Activated T-helper 1 cell treated with Interleukin-2 at 50 U/mL for 16 hours (primary cell): ENCODE results near the gene KSR1.

Experiments used
- DNase-seq: peaks from one replicate; pipeline ENCODE4 v3.0.0-alpha.2; 2020; ENCODE audit warnings: low read depth

The KSR1 gene

GRCh38 chr17:27514595-27515413, 58.6 kb downstream of the KSR1 start:
- no peak for DNase-seq

GRCh38 chr17:27518048-27518447, 61.8 kb downstream of the KSR1 start:
- no peak for DNase-seq

- DNase-seq, result no peak
Measured at GRCh38 chr17:27518545-27519521, 62.6 kb downstream of the KSR1 start.

GRCh38 chr17:27519550-27519949, 63.3 kb downstream of the KSR1 start:
- no peak for DNase-seq

GRCh38 chr17:27520491-27521185, 64.4 kb downstream of the KSR1 start:
- DNase-seq, result no peak

GRCh38 chr17:27521281-27522027, 65.2 kb downstream of the KSR1 start:
- no peak for DNase-seq

- no peak for DNase-seq
Measured at GRCh38 chr17:27522028-27522635, 65.9 kb downstream of the KSR1 start.

GRCh38 chr17:27523712-27524111, 67.5 kb downstream of the KSR1 start:
- no peak for DNase-seq

GRCh38 chr17:27524594-27524993, 68.3 kb downstream of the KSR1 start:
- DNase-seq, result no peak

GRCh38 chr17:27525316-27525715, 69.1 kb downstream of the KSR1 start:
- DNase-seq, result no peak

GRCh38 chr17:27525836-27526603, 69.8 kb downstream of the KSR1 start:
- no peak for DNase-seq

- no peak for DNase-seq
Measured at GRCh38 chr17:27526604-27527002, 70.4 kb downstream of the KSR1 start.

GRCh38 chr17:27529230-27529796, 73.1 kb downstream of the KSR1 start:
- DNase-seq, result no peak

- DNase-seq, result no peak
Measured at GRCh38 chr17:27530764-27531391, 74.6 kb downstream of the KSR1 start.

- DNase-seq, result no peak
Measured at GRCh38 chr17:27531469-27531961, 75.3 kb downstream of the KSR1 start.

GRCh38 chr17:27532269-27533263, 76.3 kb downstream of the KSR1 start:
- DNase-seq, result no peak

GRCh38 chr17:27533874-27534815, 77.9 kb downstream of the KSR1 start:
- DNase-seq, result no peak
